ENCODE results near the gene SAC3D1.
"Not testable (repeated sequence)": the region's sequence is repeated elsewhere in the genome, so short reads cannot be mapped to it uniquely, and the experiment has no call there.

The SAC3D1 gene

DNA sequence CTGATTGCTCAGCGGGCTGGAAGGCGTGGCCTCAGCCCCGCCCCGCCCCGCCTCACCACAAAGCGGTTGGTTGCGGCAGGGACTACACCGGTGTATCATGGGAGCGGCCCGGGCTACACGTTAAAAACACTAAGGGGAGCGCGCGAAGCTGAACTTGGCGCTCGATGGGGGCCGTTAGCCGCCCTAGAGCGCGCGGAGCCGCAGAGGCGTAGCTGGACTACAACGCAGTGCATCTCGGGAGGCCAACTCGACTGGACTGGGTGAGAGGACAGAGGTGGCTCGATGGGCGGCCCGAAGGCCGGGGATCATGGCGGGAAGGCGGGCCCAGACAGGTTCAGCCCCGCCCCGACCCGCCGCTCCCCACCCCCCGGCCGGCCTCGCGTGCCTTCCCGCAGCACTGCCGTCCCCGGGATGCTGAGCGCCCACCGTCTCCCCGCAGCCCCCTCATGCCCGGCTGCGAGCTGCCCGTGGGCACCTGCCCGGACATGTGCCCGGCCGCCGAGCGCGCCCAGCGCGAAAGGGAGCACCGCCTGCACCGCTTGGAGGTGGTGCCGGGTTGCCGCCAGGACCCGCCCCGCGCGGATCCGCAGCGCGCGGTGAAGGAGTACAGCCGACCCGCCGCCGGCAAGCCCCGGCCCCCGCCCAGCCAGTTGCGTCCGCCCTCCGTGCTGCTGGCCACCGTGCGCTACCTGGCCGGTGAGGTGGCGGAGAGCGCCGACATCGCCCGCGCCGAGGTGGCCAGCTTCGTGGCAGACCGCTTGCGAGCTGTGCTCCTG lies at the start of gene SAC3D1:
TSS of gene SAC3D1 (plus strand) at position 364 of the 776 bp plus-strand sequence. CDS start at position 447, 83 bp downstream.
- DNase-seq (ENCODE audit: low read depth in 2 of 2) = peak; percentile 86

DNA sequence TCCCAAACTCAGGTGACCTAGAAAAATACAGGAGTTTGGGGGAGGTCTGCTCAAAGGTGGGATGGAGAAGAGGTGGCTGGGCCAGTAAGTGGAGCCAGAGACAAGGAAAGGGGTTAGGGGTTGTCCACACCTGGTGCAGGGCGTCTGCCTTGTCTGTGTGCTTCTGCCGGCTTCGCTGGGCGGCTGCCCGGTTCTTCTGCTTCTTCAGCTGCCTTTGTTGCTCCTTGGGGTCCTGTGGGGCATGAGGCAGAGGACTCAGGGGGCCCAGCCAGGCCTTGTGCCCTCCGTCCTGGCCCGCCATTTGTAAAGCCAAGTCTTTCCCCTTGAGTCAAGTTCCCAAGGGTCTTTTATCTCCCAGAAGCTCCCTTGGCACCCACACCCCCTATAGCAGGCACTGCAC lies 46.7 kb upstream of the SAC3D1 start:
- DNase-seq (ENCODE audit: low read depth in 2 of 2) = no peak

DNA sequence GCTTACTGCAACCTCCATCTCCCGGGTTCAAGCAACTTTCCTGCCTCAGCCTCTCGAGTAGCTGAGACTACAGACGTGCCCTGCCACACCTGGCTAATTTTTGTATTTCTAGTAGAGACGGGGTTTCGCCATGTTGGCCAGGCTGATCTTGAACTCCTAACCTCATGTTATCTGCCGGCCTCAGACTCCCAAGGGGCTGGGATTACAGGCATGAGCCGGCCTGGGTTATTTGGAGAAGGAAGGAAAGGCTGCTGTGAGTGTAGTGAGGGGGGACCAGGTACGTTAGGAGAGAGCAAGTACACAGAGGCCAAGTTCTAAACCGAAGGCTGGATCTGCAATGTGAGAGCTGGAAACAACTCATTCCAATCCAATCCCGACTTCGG lies 44.7 kb upstream of the SAC3D1 start:
- DNase-seq (ENCODE audit: low read depth in 2 of 2) = no peak

DNA sequence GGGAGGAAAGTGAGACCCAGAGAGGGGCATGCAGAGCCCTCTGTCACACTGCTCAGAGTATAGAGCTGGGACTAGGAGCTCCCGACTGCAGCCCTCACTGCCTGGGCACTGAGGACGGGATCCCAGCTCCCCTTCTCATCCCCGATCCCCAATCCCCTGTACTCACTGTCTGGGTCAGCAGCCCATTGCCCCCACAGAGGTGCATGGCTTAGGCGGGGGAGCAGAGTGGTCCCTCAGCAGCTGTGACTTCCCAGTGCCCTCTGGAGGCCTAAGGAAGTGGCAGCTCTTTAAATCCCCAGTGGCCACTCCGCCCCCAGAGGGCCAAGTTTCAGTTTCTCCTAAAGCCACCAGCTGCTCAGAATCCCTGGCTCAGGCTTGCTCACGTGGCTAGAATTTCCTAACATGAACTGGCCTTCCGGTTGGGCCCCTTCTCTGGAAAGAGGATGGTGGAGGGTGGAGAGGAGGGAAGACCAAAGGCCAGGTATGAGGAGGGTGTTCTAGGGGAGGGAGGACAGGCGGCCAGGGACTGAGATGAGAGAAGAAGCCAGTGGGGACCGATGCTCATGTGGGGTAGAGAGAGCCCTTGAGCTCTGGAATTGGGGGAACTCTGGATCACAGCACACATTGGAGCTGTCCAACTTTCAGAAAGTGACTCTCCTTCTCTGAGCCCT lies 44.2 kb upstream of the SAC3D1 start, which contains the start of gene BATF2:
TSS of gene BATF2 (minus strand) at position 262 of the 671 bp plus-strand sequence. CDS start at position 205, 57 bp downstream.
- no peak for DNase-seq (ENCODE audit: low read depth in 2 of 2)

DNA sequence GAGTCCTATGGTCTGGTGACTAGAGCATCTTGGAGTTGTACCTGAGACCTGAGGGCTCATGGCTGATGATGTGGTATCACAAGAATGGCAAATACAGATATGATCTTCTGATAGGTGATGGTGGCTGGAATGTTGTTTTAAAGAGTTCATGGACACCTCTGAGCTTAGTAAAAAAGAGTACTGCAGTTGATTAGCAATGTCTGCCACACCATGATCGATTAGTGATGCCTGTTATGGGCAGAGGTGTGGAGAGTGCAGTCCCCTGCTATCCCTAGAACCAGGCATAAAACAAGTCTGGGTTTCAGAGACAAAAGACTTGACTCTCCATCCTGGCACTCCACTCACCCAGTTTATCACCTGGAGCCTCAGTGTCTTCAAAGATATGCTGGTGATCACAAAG lies 42.9 kb upstream of the SAC3D1 start:
- DNase-seq (ENCODE audit: low read depth in 2 of 2) = no peak

DNA sequence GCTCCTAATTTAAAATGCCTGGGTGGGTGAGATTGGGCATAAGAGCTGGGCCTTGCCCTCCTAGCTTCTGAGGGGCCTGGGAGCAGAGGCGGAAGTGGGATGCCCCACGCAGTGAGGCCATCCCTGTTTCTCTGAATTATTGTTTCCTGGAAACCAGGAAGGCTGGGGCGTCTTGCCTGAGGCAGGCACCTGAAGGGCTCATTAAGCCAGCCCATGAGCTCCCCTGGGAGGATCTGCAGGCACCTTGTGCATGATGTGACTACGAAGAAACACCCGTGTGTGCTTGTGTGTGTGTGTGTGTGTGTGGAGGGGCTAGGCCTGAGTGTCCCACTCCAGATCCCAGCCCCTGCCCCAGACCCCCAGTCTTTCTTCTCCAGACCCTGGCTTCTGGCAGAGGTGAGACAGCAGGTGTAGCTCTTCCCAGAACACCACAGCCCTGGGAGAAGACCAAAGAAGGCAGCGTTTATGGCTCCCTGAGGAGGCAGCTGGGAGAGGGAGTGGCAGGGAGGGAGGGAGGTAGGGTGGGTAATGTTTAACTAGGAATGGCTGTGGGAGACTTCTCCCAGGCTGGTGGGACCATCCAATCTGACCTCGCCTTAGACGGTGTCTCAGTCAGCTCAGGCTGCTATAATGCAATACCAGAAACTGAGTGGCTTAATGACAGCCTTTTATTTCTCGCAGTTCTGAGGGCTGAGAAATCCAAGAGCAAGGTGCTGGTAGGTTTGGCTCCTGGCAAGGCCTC lies 42.1 kb upstream of the SAC3D1 start:
- DNase-seq (ENCODE audit: low read depth in 2 of 2) = no peak

DNA sequence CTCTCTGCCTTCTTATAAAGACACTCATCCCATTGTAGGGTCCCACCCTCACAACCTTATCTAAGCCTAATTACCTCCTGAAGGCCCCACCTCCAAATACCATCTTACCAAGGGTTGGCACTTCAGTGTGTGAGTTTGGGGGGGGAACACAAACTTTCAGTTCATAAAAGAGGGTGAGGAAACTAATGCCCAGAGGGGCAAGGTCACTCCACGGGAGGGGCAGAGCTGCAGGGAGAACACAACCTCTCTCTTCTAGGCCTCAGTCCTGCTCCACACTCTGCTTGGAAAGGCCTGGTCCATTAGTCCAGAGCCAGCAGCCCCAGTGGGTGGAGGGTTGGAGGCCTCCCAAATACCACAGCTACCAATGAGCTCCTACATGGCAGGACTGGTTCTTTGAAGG lies 41.5 kb upstream of the SAC3D1 start:
- no peak for DNase-seq (ENCODE audit: low read depth in 2 of 2)

DNA sequence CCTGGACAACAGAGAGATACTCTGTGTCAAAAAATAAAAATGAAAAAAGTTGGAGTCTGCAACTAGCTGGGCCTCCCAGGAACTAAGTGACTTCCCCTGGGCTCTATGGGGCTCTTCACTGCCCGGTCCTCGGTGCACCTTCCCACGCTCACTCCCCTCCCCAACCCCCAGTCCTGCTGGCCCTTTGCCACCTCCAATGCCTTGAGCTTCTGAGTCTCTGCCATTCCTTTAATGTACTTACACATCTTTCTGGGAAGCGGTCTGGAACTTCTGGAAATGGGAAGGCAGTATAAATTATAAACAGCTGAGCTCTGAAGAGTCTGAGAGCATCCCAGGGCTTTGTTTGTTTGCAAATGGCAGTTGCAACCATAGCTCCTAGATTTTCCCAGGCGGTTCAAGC lies 38.3 kb upstream of the SAC3D1 start:
- no peak for DNase-seq (ENCODE audit: low read depth in 2 of 2)

DNA sequence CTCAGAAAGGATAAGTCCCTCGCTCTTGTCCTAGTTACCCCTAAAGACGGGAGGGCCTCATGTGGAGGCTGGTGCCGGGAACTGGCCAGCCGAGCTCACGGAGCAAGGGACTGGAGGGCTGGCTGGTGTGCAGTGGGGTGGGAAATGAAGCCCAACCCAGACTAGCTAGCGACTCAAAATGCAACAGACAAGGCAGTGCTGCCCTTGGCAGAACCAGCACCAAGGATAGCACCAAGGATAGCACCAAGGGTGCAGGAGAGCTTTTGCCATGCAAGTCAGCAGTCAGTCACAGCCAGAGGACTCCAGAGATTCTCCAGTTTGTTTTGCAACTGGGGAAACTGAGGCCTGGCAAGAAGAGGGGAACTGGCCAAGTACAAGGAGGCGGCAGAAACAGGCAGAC lies 37.7 kb upstream of the SAC3D1 start:
- DNase-seq (ENCODE audit: low read depth in 2 of 2) = no peak

DNA sequence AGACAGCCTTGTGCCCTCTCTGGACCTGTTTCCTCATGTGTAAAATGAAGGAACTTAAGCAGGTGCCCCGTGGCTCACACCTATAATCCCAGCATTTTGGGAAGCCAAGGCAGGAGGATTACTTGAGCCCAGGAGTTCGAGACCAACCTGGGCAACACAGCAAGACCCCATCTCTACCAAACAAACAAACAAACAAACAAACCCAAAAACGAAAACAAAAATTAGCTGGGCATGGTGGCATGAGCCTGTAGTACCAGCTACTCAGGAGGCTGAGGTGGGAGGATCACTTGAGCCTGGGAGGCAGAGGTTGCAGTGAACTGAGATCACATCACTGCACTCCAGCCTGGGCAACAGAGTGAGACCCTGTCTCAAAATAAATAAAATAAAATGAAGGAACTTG lies 37.0 kb upstream of the SAC3D1 start:
- DNase-seq (ENCODE audit: low read depth in 2 of 2) = not testable (repeated sequence)

DNA sequence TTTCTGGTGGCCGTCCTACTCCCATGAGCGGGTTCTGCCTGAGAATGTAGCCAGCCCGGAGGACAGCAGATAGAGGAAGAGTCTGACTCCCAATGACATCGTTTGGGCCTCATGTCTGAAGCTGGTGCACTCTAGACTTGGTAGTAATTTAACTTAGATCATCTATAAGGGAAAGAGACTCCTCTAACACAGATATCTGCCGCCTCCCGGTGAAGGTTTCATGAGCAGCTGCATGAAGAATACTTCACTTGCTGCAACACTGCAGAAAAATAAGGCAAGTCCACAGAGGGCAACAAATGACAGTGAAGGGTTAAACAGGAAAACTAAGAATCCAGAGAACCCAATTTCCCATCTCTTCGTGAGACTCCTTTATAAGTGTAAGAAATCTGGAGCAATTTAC lies 33.0 kb upstream of the SAC3D1 start:
- no peak for DNase-seq (ENCODE audit: low read depth in 2 of 2)

DNA sequence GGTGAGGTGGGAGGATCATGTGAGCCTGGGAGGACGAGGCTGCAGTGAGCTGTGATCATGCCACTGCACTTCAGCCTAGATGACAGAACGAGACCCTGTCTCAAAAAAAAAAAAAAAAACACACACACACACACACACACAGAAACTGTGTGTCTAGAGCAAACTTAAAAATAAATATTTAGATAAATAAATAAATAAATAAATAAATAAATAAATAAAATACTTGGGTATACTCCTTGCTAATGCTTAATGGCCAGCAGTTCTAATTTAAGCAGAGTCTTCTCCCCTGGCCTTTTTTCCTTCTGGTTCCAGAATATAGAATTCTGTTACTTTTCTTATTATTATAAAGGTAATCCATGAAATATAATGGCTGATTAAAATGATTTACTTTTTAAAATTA lies 32.1 kb upstream of the SAC3D1 start:
- DNase-seq (ENCODE audit: low read depth in 2 of 2) = no peak

DNA sequence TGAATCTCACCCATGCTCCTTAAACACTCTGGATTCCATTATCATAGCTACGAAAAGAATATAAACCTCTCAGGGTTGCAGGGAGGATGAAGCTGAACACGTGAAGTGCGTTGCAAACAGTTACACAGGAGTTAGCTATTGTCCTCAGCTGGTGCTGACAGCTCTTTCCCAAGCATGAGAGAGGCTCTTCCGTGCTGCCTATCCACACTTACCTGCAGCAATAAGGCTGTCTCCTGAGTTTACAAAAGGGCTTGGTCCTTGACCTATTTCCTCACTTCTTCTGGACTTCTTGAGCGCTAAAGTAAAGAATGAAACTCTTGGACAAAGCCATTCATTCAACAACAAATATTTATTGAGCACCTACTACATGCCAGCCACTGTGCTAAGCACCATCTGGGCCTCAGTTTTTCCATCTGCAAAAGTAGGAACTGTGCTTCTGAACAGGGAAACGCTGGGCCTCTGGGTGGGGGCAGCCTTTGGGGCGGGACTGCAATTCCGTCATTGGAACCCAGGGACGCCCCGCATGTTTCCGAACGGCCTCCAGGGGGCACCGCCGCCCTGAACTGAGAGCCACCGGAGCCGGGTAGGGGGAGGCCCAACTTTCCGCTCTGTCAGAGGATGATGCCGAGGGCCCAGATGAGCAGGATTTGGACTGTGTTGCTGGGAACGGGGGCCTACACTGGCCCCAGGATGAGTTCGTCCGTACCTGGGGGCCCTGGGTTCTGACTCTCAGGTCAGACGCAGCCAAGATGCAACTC lies 27.7 kb upstream of the SAC3D1 start:
- DNase-seq (ENCODE audit: low read depth in 2 of 2) = peak; percentile 72 to 74

DNA sequence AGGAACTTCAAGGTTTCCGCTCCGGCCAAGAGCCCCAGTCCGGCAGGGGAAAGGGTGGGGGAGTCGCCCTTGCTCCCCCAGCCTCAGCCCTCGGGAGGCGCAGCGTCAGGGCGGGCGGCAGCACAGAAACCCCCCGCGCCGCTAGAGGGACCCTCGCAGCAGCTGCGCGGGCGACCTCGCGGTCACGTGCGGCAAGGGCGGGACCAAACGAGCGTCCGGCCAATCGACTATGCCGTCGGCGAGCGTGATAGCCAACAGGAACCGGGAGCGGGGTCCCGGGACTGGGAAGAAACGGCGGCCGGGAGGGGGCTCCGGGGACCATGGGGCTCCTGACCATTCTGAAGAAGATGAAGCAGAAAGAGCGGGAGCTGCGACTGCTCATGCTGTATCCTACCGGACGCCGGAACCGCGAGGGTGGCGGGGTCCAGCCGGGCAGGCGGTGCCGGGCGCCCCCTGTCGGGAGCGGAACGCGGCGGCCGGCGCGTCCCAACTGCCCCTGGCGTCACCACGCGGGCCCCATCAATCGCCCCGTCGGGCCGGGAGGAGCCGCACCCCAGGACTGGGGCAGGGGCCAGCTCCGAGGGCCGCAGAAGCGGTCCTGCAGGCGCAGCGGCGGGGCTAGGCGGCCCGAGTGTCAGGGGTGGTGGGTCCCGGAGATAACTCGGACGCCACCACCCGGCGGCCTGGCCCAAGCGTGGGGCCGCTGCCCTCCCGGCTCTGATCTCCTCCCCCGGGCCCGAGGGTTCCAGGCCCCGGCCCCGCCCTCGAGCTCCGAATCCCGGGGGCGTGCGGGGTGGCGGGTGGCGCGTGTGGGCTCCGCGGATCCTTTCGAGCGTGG lies 26.9 kb upstream of the SAC3D1 start, which contains the start of gene ARL2:
TSS of gene ARL2 (plus strand) at position 273 of the 838 bp plus-strand sequence. CDS start at position 321, 48 bp downstream.
- peak; percentile 76 to 79 for DNase-seq (ENCODE audit: low read depth in 2 of 2)

DNA sequence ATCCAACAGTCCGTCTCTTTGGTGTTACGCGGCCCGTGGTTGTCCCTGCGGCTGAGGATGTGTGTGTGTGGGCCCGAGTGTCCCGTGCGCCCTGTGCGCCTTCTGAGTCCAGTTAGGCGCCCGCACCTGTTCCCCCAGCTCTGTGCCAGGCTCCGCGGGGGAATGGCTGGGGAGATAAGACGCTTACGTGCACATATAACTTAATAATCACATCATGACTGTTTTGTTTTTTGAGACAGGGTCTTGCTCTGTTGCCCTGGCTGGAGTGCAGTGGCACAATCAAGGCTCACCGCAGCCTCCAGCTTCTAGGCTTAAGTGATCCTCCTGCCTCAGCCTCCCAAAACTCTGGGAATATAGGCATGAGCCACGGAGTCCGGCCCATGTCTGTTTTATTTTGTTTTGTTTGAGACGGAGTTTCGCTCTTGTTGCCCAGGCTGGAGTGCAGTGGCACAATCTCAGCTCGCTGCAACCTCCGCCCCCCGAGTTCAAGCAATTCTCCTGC lies 26.2 kb upstream of the SAC3D1 start:
- DNase-seq (ENCODE audit: low read depth in 2 of 2) = no peak

DNA sequence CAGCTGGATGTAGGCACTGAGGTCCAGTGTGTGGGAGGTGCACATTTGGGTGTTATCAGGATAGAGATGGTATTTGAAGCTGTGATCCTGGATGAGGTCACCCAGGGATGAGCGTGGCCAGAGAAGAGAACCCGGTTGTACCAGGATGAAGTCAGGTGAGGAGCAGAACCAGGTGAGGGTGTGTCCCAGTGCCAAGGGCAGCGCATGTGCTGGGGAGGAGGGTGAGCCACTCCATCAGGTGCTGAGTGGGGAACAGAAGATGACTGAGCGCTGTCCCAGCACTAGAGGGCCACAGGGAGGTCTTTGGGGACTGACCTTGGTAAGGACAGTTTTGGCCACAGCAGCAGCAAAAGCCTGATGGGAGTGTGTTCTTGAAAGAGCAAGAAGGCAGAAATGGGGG lies 24.3 kb upstream of the SAC3D1 start:
- no peak for DNase-seq (ENCODE audit: low read depth in 2 of 2)

DNA sequence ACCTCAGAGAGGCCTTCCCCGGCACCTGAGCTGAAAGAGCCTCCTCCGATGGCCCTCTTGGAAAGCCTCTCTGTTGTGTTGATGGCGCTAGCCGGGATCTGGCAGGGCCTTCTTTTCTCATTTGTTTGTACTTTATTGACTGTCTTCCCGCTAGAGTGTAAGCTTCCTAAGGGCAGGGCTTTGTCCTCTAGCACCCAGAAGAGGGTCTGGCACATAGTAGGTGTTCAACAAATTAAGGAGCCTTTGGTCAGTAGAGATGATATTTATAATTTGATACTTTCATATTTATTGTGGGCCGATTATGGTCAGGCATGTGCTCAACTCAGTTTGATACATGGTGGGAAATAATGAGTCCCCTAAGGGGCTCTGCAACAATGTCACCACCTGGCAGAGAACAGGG lies 23.1 kb upstream of the SAC3D1 start:
- no peak for DNase-seq (ENCODE audit: low read depth in 2 of 2)

DNA sequence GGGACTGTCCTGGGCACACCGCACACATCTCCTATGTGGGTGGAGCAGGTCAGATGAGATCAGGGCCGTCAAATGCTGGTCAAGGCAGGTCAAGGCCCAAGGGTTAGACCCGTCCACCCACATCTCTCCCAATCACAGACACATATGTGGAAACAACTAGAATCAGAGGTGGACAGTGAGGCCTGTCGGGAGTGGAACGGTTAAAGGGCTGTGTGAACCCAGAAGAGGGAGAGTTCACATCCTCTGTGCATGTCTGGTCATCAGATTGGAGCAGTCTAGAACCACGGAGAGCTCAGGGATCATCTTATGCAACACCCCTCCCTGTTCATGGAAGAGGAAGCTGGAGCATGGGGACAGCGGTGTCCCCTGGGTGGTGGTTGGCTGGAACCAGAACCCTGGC lies 21.2 kb upstream of the SAC3D1 start:
- DNase-seq (ENCODE audit: low read depth in 2 of 2) = no peak

DNA sequence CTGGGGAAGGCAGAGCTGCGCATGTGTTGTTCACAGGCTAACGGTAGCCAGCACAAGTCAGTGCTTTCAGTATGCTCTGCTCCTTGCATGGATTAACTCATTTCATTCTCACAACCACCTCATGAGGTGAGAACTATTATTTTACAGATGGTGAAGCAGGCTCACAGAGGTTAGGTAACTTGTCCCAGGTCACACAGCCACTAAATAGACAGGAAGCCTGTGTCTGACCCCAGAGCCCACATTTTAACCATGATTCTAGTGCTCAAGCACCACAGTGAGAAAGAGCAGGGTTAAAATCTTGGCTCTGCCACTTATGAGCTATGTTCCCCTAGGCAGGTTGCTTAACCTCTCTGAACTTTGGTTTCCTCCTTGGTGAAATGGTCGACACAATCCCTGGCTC lies 20.0 kb upstream of the SAC3D1 start:
- DNase-seq (ENCODE audit: low read depth in 2 of 2) = no peak

DNA sequence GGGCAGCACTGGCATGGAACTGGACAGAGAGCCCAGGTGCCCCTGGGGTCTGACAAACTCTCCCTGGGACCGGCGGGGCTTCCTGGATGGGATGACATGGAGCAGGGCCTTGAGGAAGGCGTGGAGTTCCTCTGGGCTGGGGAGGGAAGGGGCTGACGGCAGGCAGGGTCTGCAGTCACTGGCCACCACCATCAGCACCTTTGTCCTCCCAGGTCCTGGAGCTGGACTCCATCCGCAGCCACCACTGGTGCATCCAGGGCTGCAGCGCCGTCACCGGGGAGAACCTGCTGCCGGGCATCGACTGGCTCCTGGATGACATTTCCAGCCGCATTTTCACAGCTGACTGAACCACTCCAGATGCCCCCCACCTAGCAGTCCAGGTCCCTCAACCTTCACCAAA lies 19.5 kb upstream of the SAC3D1 start:
- DNase-seq (ENCODE audit: low read depth in 2 of 2) = no peak

DNA sequence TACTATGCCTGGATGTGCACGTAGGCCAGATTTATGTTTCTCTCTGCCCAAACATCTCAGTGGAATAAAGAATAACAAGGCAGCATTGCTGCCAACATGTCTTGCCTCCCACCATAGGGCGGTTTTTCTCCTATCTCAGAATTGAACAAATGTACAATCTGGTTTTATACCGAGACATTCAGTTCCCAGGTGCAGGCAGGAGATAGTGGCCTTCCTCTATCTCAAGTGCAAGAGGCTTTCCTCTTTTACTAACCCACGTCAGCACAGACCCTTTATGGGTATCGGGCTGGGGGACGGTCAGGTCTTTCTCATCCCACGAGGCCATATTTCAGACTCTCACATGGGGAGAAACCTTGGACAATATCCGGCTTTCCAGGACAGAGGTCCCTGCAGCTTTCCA lies 17.5 kb upstream of the SAC3D1 start:
- DNase-seq (ENCODE audit: low read depth in 2 of 2) = not testable (repeated sequence)

Data from fibroblast of skin of left quadriceps (primary cell).